GM12891 (cell line): ENCODE data around the gene UFC1.

Experiments used
- DNase-seq: peaks from one replicate; pipeline ENCODE4 v3.0.0; 2011; ENCODE audit warnings: low spot score; ENCODE audit not compliant: insufficient read length
- FAIRE-seq: peaks from 2 replicates; lab custom pipeline; 2011; peaks lifted over from hg19 to GRCh38; lab: Jason Lieb, UNC
- PAX5 ChIP-seq: IDR thresholded peaks from 2 replicates; pipeline ENCODE4 v1.6.1; 2011; ENCODE audit warnings: low read length, moderate library complexity, mild to moderate bottlenecking; ENCODE audit not compliant: insufficient read depth, severe bottlenecking
- POLR2A ChIP-seq: IDR thresholded peaks from 2 replicates; pipeline ENCODE4 v1.6.1; 2011; ENCODE audit warnings: low read depth, low read length, control low read depth
- POLR2AphosphoS5 ChIP-seq: IDR thresholded peaks from 2 replicates; pipeline ENCODE4 v1.6.1; 2011; ENCODE audit warnings: low read depth, low read length, control low read depth
- POU2F2 ChIP-seq: IDR thresholded peaks from 2 replicates; pipeline ENCODE4 v1.6.1; 2011; ENCODE audit warnings: low read depth, mild to moderate bottlenecking, control low read depth, low read length, moderate library complexity
- SPI1 ChIP-seq: IDR thresholded peaks from 2 replicates; pipeline ENCODE4 v1.6.1; 2011; ENCODE audit warnings: low read depth, low read length, control low read depth
- TAF1 ChIP-seq: IDR thresholded peaks from 2 replicates; pipeline ENCODE4 v1.6.1; 2011; ENCODE audit warnings: low read depth, low read length, control low read depth

Gene UFC1

DNA sequence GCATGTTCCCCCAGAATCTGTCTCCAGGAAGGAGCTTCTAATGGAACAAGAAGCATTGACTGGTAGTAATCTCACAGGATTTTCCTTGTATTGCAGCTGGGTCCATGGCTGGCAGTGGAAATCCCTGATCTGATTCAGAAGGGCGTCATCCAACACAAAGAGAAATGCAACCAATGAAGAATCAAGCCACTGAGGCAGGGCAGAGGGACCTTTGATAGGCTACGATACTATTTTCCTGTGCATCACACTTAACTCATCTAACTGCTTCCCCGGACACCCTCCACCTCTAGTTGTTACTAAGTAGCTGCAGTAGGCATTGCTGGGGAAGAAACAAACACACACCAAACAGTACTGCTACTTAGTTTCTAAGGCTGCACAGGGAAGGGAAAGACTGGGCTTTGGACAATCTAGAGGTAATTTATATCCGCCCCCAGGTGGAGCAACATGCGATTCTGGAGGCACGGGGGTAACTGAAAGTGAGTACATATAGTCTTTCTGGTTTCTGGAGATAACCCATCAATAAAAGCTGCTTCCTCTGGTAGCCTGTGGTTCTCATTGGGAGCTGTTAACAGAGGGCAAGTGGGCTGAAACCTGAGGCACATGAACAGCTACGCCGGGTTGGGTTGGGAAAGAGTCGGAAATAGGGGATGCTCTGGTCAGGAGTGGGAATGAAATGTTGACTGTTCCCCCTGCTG lies 4.7 kb downstream of the UFC1 start:
- FAIRE-seq (no peak), DNase-seq (no peak)
- TF ChIP-seq PAX5, result no peak
- no peak for TF ChIP-seq POU2F2
- TF ChIP-seq TAF1, result no peak
- no peak for TF ChIP-seq POLR2A
- no peak for TF ChIP-seq POLR2AphosphoS5
- no peak for TF ChIP-seq SPI1

- TF ChIP-seq TAF1 (peak; percentile 94), POU2F2 (peak; percentile 10; the same call in 1 of the 2 replicates), POLR2AphosphoS5 (peak; percentile 46), POLR2A (peak; percentile 74; the same call in 1 of the 2 replicates), SPI1 (no peak), PAX5 (no peak)
- DNase-seq (peak; percentile 97), FAIRE-seq (peak; percentile 76)
Observed at GRCh38 chr1:161159087-161159912, 5.5 kb downstream of the UFC1 start, which contains the start of gene USP21. USP21 (plus strand) TSS chr1:161159500; CDS start chr1:161160641, 1,141 bp downstream.

DNA sequence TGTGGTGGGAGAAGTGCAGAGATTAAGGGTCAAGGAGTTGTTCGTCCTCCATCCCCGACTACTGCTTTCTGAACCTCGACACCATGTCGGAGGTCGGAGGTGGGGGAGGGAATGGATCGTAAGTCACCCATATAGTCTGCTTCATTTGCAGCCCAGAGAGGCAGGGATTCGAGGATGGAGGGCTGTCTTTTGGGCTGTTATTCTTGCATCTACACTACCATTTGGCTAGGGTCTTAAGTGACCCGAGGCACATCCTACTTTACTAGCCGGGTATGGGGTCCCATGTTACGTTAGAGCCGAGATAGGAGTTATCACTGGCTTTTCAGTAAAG lies 6.1 kb downstream of the UFC1 start:
- FAIRE-seq, result peak; percentile 71
- TF ChIP-seq POU2F2 (no peak), POLR2A (no peak), PAX5 (no peak), SPI1 (no peak), POLR2AphosphoS5 (no peak), TAF1 (no peak)

DNA sequence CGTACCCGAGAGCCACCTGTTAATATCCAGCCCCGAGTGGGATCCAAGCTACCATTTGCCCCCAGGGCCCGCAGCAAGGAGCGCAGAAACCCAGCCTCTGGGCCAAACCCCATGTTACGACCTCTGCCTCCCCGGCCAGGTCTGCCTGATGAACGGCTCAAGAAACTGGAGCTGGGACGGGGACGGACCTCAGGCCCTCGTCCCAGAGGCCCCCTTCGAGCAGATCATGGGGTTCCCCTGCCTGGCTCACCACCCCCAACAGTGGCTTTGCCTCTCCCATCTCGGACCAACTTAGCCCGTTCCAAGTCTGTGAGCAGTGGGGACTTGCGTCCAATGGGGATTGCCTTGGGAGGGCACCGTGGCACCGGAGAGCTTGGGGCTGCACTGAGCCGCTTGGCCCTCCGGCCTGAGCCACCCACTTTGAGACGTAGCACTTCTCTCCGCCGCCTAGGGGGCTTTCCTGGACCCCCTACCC lies 6.9 kb downstream of the UFC1 start:
- DNase-seq (no peak), FAIRE-seq (no peak)
- no peak for TF ChIP-seq POLR2AphosphoS5
- TF ChIP-seq PAX5, result no peak
- no peak for TF ChIP-seq SPI1
- no peak for TF ChIP-seq TAF1
- TF ChIP-seq POU2F2, result no peak
- TF ChIP-seq POLR2A, result no peak

More for the DNA sequence above, 6.1 kb downstream of the UFC1 start:
- no peak for DNase-seq

- no peak for DNase-seq
- TF ChIP-seq TAF1, result no peak
- no peak for FAIRE-seq
Observed at GRCh38 chr1:161161652-161162051, 7.9 kb downstream of the UFC1 start.

DNA sequence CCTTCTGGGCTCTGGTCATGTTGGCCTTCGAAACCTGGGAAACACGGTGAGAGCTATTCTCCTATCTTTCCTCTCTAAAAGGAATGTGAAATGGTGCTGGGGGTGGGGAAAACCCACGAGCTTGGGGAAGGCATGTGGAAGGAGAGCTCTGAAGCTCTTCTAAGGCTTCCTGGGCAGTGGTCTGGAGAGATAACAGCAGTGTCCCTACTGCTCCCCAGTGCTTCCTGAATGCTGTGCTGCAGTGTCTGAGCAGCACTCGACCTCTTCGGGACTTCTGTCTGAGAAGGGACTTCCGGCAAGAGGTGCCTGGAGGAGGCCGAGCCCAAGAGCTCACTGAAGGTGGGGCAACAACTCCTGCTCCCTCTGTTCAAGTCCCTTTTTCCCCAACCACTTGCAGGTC lies 8.3 kb downstream of the UFC1 start:
- TF ChIP-seq POU2F2 (no peak), SPI1 (no peak), TAF1 (no peak), POLR2AphosphoS5 (no peak), PAX5 (no peak), POLR2A (no peak)
- DNase-seq (no peak), FAIRE-seq (no peak)

GRCh38 chr1:161162806-161163205 lies 9.0 kb downstream of the UFC1 start:
- DNase-seq (no peak), FAIRE-seq (no peak)
- TF ChIP-seq TAF1 (no peak), POLR2A (no peak), PAX5 (no peak), SPI1 (no peak), POU2F2 (no peak), POLR2AphosphoS5 (no peak)

DNA sequence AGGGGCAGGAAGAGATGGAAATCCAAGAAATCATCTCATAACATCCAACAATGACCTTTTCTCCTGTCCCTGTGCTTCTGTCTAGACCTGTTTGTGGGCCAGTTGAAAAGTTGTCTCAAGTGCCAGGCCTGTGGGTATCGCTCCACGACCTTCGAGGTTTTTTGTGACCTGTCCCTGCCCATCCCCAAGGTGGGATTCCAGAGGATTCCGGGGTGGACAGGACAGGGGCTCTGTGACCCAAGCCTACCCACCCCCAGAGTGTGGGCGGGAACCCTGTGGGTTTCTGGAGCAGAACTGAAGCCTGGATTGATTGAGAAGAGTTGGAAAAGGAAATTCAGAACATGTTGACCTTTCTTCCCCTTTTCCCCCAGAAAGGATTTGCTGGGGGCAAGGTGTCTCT lies 10.0 kb downstream of the UFC1 start:
- DNase-seq (no peak), FAIRE-seq (no peak)
- no peak for TF ChIP-seq POLR2A
- TF ChIP-seq POLR2AphosphoS5, result no peak
- no peak for TF ChIP-seq POU2F2
- no peak for TF ChIP-seq PAX5
- no peak for TF ChIP-seq SPI1
- no peak for TF ChIP-seq TAF1

- FAIRE-seq (no peak), DNase-seq (no peak)
- TF ChIP-seq POLR2AphosphoS5, result no peak
- TF ChIP-seq POU2F2, result no peak
Observed at GRCh38 chr1:161164901-161165610, 11.3 kb downstream of the UFC1 start.
